Gastroesophageal sphincter (tissue), 3 donors: ENCODE measurements around the gene DCANP1.

ENCODE experiments used
- CTCF ChIP-seq, 4 experiments: fragments of 200-600 bp in 2 of 4; fragments of 450-650 bp in 2 of 4; sonication (generic) in 1 of 4; IDR thresholded peaks; one replicate each; pipeline ENCODE4 v1.5.1; 2017 to 2019; ENCODE audit warnings: antibody characterized with exemption in 4 of 4, mild to moderate bottlenecking in 2 of 4, moderate library complexity in 2 of 4
- EP300 ChIP-seq: sonication (generic); formaldehyde crosslinking; IDR thresholded peaks from one replicate; pipeline ENCODE4 v1.6.1; 2017; ENCODE audit warnings: antibody characterized with exemption, mild to moderate bottlenecking
- POLR2AphosphoS5 ChIP-seq: sonication (generic); formaldehyde crosslinking; IDR thresholded peaks from one replicate; pipeline ENCODE4 v1.6.1; 2017; ENCODE audit warnings: antibody characterized with exemption

- TF ChIP-seq CTCF (IDR thresholded peaks at IDR 0.05) (no peak), POLR2AphosphoS5 (no peak), EP300 (no peak)
Observed at GRCh38 chr5:135452321-135453030, 5.3 kb upstream of the DCANP1 start, which contains the start of gene TIFAB.
